ENCODE data around the gene BRD3. TPM values are rescaled to one million over a fixed set of nuclear protein-coding genes. Genes with fewer than 3 reads are reported as not detected.

BRD3 gene
- total RNA-seq, 1 donor from 2014 or later, result 70.4 TPM

Other genes starting within 250 kb of the BRD3 start
- gene VAV2, start 75.7 kb downstream of the BRD3 start, total RNA-seq, result 64.4 TPM
- 31.0 TPM for gene BRD3OS, start 42.5 kb downstream of the BRD3 start, total RNA-seq
- gene WDR5, start 68.1 kb upstream of the BRD3 start, total RNA-seq, result 27.5 TPM
- 37.1 TPM for gene RNU6ATAC, start 96.5 kb upstream of the BRD3 start, total RNA-seq

Measured in mucosa of gallbladder (tissue), 1 donor.